KMS-11 (cell line): ENCODE measurements around the gene SPRYD4.

Experiments used
- H2AFZ ChIP-seq: fragments of 200-600 bp; sonication (generic); 2 replicates; pipeline ENCODE4 v1.6.1; 2016; ENCODE audit warnings: antibody characterized with exemption, mixed run types, low read depth
- H3K27ac ChIP-seq: fragments of 200-600 bp; sonication (generic); 2 replicates; pipeline ENCODE4 v1.6.1; 2016; ENCODE audit warnings: mild to moderate bottlenecking, mixed run types
- H3K27me3 ChIP-seq: fragments of 200-600 bp; sonication (generic); 2 replicates; pipeline ENCODE4 v1.6.1; 2017; ENCODE audit warnings: mild to moderate bottlenecking, low read depth, mixed run types, moderate library complexity; ENCODE audit not compliant: insufficient read depth
- H3K36me3 ChIP-seq: fragments of 200-600 bp; sonication (generic); 2 replicates; pipeline ENCODE4 v1.6.1; 2017; ENCODE audit warnings: mild to moderate bottlenecking, mixed run types; ENCODE audit not compliant: insufficient read depth
- H3K4me1 ChIP-seq: fragments of 200-600 bp; sonication (generic); 2 replicates; pipeline ENCODE4 v1.6.1; 2016; ENCODE audit warnings: mild to moderate bottlenecking, low read depth, mixed run types; ENCODE audit not compliant: poor library complexity, severe bottlenecking
- H3K4me2 ChIP-seq: fragments of 200-600 bp; sonication (generic); 2 replicates; pipeline ENCODE4 v1.7.0; 2016; ENCODE audit warnings: mild to moderate bottlenecking, mixed run types
- H3K4me3 ChIP-seq: fragments of 200-600 bp; sonication (generic); IDR thresholded peaks from 2 replicates; pipeline ENCODE4 v1.6.1; 2017; ENCODE audit warnings: low read depth, low read length, mixed read lengths; ENCODE audit not compliant: insufficient read depth
- H3K79me2 ChIP-seq: fragments of 200-600 bp; sonication (generic); 2 replicates; pipeline ENCODE4 v1.6.1; 2016; ENCODE audit warnings: low read depth, mixed run types; ENCODE audit not compliant: insufficient read depth
- H3K9ac ChIP-seq: fragments of 200-600 bp; sonication (generic); 2 replicates; pipeline ENCODE4 v1.6.1; 2016; ENCODE audit warnings: mild to moderate bottlenecking, mixed run types
- H4K20me1 ChIP-seq: fragments of 200-600 bp; sonication (generic); 2 replicates; pipeline ENCODE4 v1.6.1; 2016; ENCODE audit warnings: mild to moderate bottlenecking, mixed run types; ENCODE audit not compliant: insufficient read depth
- TF ChIP-seq, protein P1 (sequence below): fragments of 200-600 bp; sonication (generic); conservative IDR thresholded peaks from 2 replicates; pipeline ENCODE4 v1.6.1; 2017; ENCODE audit warnings: low read depth, mild to moderate bottlenecking, antibody characterized with exemption, low read length, moderate library complexity, mixed read lengths

The SPRYD4 gene

GRCh38 chr12:56477521-56478225 lies 9.3 kb downstream of the SPRYD4 start:
- no peaks in the 10 kb centered on the region for H3K4me1 ChIP-seq
- no peaks in the 10 kb centered on the region for H4K20me1 ChIP-seq
- peaks cover 12% of the 10 kb centered on the region; the same call in 1 of the 2 replicates for H3K79me2 ChIP-seq
- TF ChIP-seq, protein P1, sequence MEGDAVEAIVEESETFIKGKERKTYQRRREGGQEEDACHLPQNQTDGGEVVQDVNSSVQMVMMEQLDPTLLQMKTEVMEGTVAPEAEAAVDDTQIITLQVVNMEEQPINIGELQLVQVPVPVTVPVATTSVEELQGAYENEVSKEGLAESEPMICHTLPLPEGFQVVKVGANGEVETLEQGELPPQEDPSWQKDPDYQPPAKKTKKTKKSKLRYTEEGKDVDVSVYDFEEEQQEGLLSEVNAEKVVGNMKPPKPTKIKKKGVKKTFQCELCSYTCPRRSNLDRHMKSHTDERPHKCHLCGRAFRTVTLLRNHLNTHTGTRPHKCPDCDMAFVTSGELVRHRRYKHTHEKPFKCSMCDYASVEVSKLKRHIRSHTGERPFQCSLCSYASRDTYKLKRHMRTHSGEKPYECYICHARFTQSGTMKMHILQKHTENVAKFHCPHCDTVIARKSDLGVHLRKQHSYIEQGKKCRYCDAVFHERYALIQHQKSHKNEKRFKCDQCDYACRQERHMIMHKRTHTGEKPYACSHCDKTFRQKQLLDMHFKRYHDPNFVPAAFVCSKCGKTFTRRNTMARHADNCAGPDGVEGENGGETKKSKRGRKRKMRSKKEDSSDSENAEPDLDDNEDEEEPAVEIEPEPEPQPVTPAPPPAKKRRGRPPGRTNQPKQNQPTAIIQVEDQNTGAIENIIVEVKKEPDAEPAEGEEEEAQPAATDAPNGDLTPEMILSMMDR = no peak
- no peaks in the 10 kb centered on the region for H3K27me3 ChIP-seq
- H3K9ac ChIP-seq = no peak overlapping the region
- no peak overlapping the region for H3K27ac ChIP-seq
- H3K36me3 ChIP-seq = no peaks in the 10 kb centered on the region; the same call in 1 of the 2 replicates
- no peak overlapping the region for H3K4me2 ChIP-seq
- H3K4me3 ChIP-seq = no peak overlapping the region
- H2AFZ ChIP-seq = no peak overlapping the region

DNA sequence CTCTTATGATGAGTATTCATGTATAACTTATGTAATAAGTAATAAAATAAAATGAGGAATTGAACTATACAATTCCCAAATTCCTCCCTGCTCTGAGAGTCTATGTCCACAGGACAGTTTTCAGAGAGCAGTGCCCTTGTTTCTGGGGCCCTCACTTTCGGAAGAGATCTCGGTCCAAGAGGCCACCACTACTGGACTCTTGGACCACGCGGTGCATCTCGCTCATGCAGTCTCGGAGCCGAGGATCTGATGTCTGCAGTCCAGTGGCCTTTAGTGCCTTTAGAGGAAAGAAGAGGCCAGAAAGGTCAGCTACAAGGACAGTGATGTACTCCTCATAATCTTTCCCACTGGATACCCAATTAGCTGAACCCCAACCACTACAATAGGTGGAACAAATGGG lies 11.2 kb downstream of the SPRYD4 start:
- no peaks in the 10 kb centered on the region for H3K36me3 ChIP-seq
- no peak overlapping the region for H2AFZ ChIP-seq
- no peak overlapping the region for H3K9ac ChIP-seq
- H4K20me1 ChIP-seq = no peaks in the 10 kb centered on the region
- no peak overlapping the region for H3K4me2 ChIP-seq
- H3K4me1 ChIP-seq = no peaks in the 10 kb centered on the region
- H3K79me2 ChIP-seq = no peaks in the 10 kb centered on the region
- H3K4me3 ChIP-seq = no peak overlapping the region
- no peaks in the 10 kb centered on the region for H3K27me3 ChIP-seq
- H3K27ac ChIP-seq = no peak overlapping the region
- TF ChIP-seq, protein P1 = no peak

GRCh38 chr12:56484566-56484965 lies 16.2 kb downstream of the SPRYD4 start:
- no peak overlapping the region for H3K9ac ChIP-seq
- no peak overlapping the region for H2AFZ ChIP-seq
- H3K4me3 ChIP-seq = no peak overlapping the region
- H3K27ac ChIP-seq = no peak overlapping the region
- H3K36me3 ChIP-seq = no peaks in the 10 kb centered on the region
- H3K79me2 ChIP-seq = no peaks in the 10 kb centered on the region
- H4K20me1 ChIP-seq = no peaks in the 10 kb centered on the region
- H3K27me3 ChIP-seq = peaks cover 4% of the 10 kb centered on the region; the same call in 1 of the 2 replicates
- no peak overlapping the region for H3K4me2 ChIP-seq
- no peaks in the 10 kb centered on the region for H3K4me1 ChIP-seq
- TF ChIP-seq, protein P1 = no peak

DNA sequence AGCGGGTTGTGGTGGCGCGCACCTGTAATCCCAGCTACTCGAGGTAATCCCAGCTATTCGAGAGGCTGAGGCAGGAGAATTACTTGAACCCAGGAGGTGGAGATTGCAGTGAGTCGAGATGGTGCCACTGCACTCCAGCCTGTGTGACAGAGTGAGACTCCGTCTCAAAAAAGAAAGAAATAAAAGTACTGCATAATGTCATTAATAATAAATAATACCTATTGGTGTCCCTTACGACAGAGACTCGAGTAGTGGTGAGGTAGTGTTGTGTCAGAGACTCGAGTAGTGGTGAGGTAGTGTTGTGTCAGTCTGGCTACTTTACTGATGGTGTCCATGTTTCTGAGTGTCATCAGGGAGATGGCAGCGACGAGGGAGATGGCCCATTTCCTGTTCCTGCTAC lies 18.3 kb downstream of the SPRYD4 start:
- H3K4me2 ChIP-seq = no peak overlapping the region
- H2AFZ ChIP-seq = no peak overlapping the region
- no peak overlapping the region for H3K9ac ChIP-seq
- H3K27ac ChIP-seq = no peak overlapping the region
- no peaks in the 10 kb centered on the region for H4K20me1 ChIP-seq
- no peaks in the 10 kb centered on the region for H3K79me2 ChIP-seq
- no peaks in the 10 kb centered on the region for H3K36me3 ChIP-seq
- TF ChIP-seq, protein P1 = no peak
- no peaks in the 10 kb centered on the region for H3K4me1 ChIP-seq
- peaks cover 17% of the 10 kb centered on the region; the same call in 1 of the 2 replicates for H3K27me3 ChIP-seq
- H3K4me3 ChIP-seq = no peak overlapping the region
